Chondrocyte (in vitro differentiated cells): ENCODE results near the gene CDC42. TPM values are rescaled to one million over a fixed set of nuclear protein-coding genes. Genes with fewer than 3 reads are reported as not detected.

Experiments used
- DNase-seq: peaks from one replicate; pipeline ENCODE4 v3.0.0; 2021; ENCODE audit warnings: mixed read lengths, low spot score
- H3K27ac Mint-ChIP-seq: one replicate; pipeline ENCODE4 v1.8.0; 2021; ENCODE audit warnings: mild to moderate bottlenecking, moderate library complexity, mixed read lengths; ENCODE audit not compliant: unreplicated experiment
- H3K27me3 Mint-ChIP-seq: 2 replicates; pipeline ENCODE4 v1.8.0; 2021; ENCODE audit warnings: low read depth, mixed read lengths
- H3K36me3 Mint-ChIP-seq: 2 replicates; pipeline ENCODE4 v1.8.0; 2021; ENCODE audit warnings: low read depth, mixed read lengths
- H3K4me1 Mint-ChIP-seq: 2 replicates; pipeline ENCODE4 v1.8.0; 2021; ENCODE audit warnings: low read depth, mild to moderate bottlenecking, mixed read lengths
- H3K4me3 Mint-ChIP-seq: one replicate; pipeline ENCODE4 v1.8.0; 2021; ENCODE audit warnings: mild to moderate bottlenecking, moderate library complexity, mixed read lengths; ENCODE audit not compliant: unreplicated experiment
- H3K9me3 Mint-ChIP-seq: 2 replicates; pipeline ENCODE4 v1.8.0; 2021; ENCODE audit warnings: low read depth, mixed read lengths
- total RNA-seq: library from RNA; stranded (reverse); gene quantifications from 3 replicates; pipeline ENCODE4 v1.2.1, GENCODE V29; 2021
- TF ChIP-seq, protein P1 (sequence below): fragments of 200-600 bp; sonication (generic); IDR thresholded peaks from 2 replicates; pipeline ENCODE4 v1.5.0; 2021; ENCODE audit warnings: antibody characterized with exemption, mild to moderate bottlenecking, moderate library complexity

CDC42 gene
- total RNA-seq, 1 donor from 2014 or later, result 272 TPM

DNA sequence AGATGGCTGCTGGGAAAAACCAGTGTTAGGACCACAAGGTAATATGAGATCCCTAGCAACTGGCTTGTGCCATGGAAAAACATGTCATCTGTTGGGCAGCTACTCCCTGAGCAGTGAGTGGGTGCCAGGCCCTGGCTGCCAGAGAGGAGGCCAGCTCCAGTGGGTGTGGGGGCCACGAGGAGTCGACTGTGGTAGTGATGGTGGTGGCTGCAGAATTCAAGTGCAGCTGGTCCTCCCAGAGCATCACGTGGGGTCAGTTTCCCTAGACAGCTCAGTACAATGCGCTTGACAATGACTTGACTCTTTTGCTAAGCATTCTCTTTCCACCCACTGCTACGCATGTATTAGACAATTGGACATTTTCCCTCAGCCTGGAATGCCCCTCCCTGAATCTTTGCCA, 14.5 kb upstream of the CDC42 start:
- Mint-ChIP-seq H3K27me3 (no peaks in the 10 kb centered on the region), H3K4me1 (peaks cover 8% of the 10 kb centered on the region), H3K27ac (peak overlapping the region; percentile 66), H3K36me3 (no peaks in the 10 kb centered on the region), H3K4me3 (no peak overlapping the region), H3K9me3 (no peaks in the 10 kb centered on the region)
- DNase-seq, result no peak
- TF ChIP-seq, protein P1, sequence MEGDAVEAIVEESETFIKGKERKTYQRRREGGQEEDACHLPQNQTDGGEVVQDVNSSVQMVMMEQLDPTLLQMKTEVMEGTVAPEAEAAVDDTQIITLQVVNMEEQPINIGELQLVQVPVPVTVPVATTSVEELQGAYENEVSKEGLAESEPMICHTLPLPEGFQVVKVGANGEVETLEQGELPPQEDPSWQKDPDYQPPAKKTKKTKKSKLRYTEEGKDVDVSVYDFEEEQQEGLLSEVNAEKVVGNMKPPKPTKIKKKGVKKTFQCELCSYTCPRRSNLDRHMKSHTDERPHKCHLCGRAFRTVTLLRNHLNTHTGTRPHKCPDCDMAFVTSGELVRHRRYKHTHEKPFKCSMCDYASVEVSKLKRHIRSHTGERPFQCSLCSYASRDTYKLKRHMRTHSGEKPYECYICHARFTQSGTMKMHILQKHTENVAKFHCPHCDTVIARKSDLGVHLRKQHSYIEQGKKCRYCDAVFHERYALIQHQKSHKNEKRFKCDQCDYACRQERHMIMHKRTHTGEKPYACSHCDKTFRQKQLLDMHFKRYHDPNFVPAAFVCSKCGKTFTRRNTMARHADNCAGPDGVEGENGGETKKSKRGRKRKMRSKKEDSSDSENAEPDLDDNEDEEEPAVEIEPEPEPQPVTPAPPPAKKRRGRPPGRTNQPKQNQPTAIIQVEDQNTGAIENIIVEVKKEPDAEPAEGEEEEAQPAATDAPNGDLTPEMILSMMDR, result no peak

DNA sequence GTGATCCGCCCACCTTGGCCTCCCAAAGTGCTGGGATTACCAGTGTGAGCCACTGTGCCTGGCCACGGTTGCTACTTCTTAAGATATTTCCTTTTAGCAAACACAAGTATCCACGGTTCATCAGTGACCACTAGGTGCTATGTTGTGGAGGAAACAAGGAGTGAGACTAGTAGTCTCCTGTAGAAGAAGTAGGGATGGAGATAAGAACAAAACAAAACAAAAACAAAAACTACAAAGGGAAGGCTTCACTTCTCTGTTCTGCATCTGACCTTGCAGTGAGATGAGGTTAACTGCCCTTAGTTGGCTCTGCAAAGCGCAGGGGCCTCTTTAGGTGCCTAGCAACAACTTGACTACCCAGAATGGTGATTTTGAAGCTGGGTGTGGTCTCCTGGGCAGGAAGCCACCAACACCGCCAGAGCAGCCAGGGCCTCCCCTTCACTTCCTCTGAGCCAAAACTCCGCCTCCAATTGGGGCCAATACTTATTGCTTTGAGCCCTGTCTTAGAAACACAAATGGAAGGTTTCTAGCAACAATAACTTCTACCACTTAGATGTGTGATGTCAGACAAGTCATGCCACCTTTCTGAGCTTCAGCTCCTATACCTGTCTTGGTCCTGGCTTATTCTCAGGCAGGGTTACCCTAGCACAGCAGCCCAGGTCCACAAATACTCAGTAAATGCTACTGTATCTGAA, 12.8 kb upstream of the CDC42 start:
- Mint-ChIP-seq H3K4me3 (no peak overlapping the region), H3K27me3 (no peaks in the 10 kb centered on the region)
- no peak for DNase-seq

DNA sequence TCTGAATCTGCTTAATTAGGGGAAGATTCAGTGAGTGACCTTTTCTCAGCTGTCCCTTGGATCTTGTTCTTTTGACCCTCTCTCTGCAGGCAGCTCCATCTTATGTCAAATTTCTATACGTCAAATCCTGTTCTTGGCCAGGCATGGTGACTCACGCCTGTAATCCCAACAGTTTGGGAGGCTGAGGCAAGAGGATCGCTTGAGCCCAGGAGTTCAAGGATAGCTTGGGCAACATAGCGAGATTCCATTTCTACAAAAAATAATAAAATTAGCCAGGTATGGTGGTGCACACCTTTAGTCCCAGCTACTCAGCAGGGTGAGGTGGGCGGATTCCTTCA, 12.3 kb upstream of the CDC42 start:
- H3K4me3 Mint-ChIP-seq, result no peak overlapping the region
- H3K9me3 Mint-ChIP-seq, result peaks cover 1% of the 10 kb centered on the region
- H3K4me1 Mint-ChIP-seq, result peaks cover 21% of the 10 kb centered on the region
- H3K27me3 Mint-ChIP-seq, result no peaks in the 10 kb centered on the region
- H3K27ac Mint-ChIP-seq, result no peak overlapping the region
- TF ChIP-seq, protein P1, result no peak
- DNase-seq, result no peak
- H3K36me3 Mint-ChIP-seq, result no peaks in the 10 kb centered on the region

More for the DNA sequence above, 12.8 kb upstream of the CDC42 start:
- Mint-ChIP-seq H3K27ac (no peak overlapping the region), H3K9me3 (no peaks in the 10 kb centered on the region), H3K4me1 (peaks cover 16% of the 10 kb centered on the region), H3K36me3 (no peaks in the 10 kb centered on the region)
- TF ChIP-seq, protein P1, result no peak

DNA sequence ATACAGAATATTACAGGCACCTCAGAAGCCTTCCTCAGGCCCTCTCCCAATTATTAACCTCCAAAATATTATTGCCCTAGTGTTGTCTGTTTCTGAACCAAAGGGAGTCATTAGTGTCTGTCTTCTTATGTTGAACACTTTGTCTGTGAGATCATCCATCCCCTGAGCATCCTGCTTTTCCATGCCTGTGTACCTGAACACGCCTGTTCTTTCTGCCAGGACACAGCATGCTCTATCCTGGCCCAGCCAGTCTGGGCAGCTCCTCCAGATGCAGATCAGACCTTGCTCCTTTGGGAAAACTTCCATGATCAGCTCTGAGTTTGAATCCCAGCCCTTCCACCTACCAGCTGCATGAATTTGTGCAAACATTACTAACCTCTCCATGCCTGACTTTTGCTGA, 11.0 kb upstream of the CDC42 start:
- TF ChIP-seq, protein P1, result no peak
- H3K27me3 Mint-ChIP-seq, result no peaks in the 10 kb centered on the region
- peaks cover 24% of the 10 kb centered on the region for H3K4me1 Mint-ChIP-seq
- H3K27ac Mint-ChIP-seq, result no peak overlapping the region
- no peaks in the 10 kb centered on the region for H3K36me3 Mint-ChIP-seq
- peaks cover 4% of the 10 kb centered on the region for H3K9me3 Mint-ChIP-seq
- DNase-seq, result no peak
- no peak overlapping the region for H3K4me3 Mint-ChIP-seq

DNA sequence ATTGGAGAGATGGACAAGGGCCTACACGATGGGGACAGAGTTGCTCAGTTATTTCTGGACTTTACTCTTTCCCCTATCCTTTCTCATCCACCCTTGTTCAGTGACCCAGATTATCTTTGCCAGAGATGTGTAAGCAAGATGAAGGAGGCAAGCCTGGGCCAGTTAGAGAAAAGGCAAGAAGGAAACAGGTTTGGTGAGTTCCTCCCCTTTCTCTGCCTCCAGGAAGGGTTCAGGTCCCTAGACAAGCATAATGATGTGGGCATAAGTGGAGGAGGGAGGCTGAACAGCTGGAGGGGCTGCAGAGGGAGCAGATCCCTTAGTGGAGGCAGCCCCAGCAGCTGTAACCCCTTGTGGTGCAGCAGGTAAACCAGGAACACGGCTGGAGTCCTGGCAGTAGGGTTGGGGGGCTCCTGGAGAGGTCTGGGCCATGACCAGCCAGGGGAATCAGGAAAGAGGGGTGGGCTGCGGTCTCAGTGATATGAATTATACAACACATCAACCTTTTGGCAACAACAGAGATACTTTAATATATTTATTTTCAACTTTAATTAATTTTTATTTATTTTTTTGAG, 9.2 kb upstream of the CDC42 start:
- Mint-ChIP-seq H3K4me3 (no peak overlapping the region), H3K27me3 (no peaks in the 10 kb centered on the region), H3K36me3 (no peaks in the 10 kb centered on the region), H3K9me3 (peaks cover 4% of the 10 kb centered on the region), H3K4me1 (peaks cover 24% of the 10 kb centered on the region), H3K27ac (no peak overlapping the region)
- TF ChIP-seq, protein P1, result no peak
- no peak for DNase-seq
